Progenitor cell of endocrine pancreas (in vitro differentiated cells): ENCODE measurements around the gene MACROD2. TPM values are rescaled to one million over a fixed set of nuclear protein-coding genes. Genes with fewer than 3 reads are reported as not detected.

ENCODE experiments used
- DNase-seq: peaks from one replicate; pipeline ENCODE4 v3.0.0; 2021; ENCODE audit warnings: low spot score; ENCODE audit not compliant: unreplicated experiment
- H3K27ac Mint-ChIP-seq: 2 replicates; pipeline ENCODE4 v1.8.0; 2021; ENCODE audit warnings: mild to moderate bottlenecking, moderate library complexity, mixed read lengths
- H3K27me3 Mint-ChIP-seq: 2 replicates; pipeline ENCODE4 v1.8.0; 2021; ENCODE audit warnings: mixed read lengths
- H3K36me3 Mint-ChIP-seq: 2 replicates; pipeline ENCODE4 v1.8.0; 2022; ENCODE audit warnings: mixed read lengths; ENCODE audit not compliant: insufficient read depth
- H3K4me1 Mint-ChIP-seq: 2 replicates; pipeline ENCODE4 v1.8.0; 2021; ENCODE audit warnings: low read depth, mixed read lengths
- H3K4me3 Mint-ChIP-seq: 2 replicates; pipeline ENCODE4 v1.8.0; 2021; ENCODE audit warnings: low read depth, mild to moderate bottlenecking, moderate library complexity, mixed read lengths
- H3K9me3 Mint-ChIP-seq: 2 replicates; pipeline ENCODE4 v1.8.0; 2021; ENCODE audit warnings: low read depth, mixed read lengths
- total RNA-seq: library from RNA; stranded (reverse); gene quantifications from 2 replicates; pipeline ENCODE4 v1.2.1, GENCODE V29; 2021
- TF ChIP-seq, protein P1 (sequence below): fragments of 200-600 bp; sonication (generic); IDR thresholded peaks from one replicate; pipeline ENCODE4 v1.5.0; 2021; ENCODE audit warnings: antibody characterized with exemption, mild to moderate bottlenecking; ENCODE audit not compliant: unreplicated experiment

MACROD2 gene
- total RNA-seq, 1 donor from 2014 or later = 7.6 TPM

DNA sequence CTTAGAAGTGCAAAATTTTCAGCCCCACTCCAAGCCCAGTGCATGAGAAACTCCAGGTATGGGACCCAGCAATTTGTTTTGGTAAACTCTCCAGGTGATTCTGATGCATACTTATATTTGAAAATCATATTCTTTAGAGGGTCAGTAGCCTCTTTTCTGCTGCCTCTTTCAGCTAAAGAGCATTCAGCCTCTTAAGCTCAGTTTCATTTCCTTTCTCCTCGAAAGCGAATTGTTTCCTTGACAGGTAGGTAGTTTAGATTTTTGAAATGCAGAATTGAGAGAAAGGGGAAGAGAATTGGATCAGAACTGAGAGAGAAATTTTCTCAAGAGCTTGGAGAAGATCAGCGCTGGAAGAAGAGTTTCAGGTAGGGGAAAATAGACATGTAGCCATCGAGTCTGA, 1337.9 kb downstream of the MACROD2 start:
- no peaks in the 10 kb centered on the region for H3K9me3 Mint-ChIP-seq
- H3K4me1 Mint-ChIP-seq = peaks cover 18% of the 10 kb centered on the region
- peak overlapping the region; percentile 77 for H3K27ac Mint-ChIP-seq
- TF ChIP-seq, protein P1, sequence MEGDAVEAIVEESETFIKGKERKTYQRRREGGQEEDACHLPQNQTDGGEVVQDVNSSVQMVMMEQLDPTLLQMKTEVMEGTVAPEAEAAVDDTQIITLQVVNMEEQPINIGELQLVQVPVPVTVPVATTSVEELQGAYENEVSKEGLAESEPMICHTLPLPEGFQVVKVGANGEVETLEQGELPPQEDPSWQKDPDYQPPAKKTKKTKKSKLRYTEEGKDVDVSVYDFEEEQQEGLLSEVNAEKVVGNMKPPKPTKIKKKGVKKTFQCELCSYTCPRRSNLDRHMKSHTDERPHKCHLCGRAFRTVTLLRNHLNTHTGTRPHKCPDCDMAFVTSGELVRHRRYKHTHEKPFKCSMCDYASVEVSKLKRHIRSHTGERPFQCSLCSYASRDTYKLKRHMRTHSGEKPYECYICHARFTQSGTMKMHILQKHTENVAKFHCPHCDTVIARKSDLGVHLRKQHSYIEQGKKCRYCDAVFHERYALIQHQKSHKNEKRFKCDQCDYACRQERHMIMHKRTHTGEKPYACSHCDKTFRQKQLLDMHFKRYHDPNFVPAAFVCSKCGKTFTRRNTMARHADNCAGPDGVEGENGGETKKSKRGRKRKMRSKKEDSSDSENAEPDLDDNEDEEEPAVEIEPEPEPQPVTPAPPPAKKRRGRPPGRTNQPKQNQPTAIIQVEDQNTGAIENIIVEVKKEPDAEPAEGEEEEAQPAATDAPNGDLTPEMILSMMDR = no peak
- H3K4me3 Mint-ChIP-seq = no peak overlapping the region
- no peak for DNase-seq
- H3K36me3 Mint-ChIP-seq = no peaks in the 10 kb centered on the region
- H3K27me3 Mint-ChIP-seq = no peaks in the 10 kb centered on the region

DNA sequence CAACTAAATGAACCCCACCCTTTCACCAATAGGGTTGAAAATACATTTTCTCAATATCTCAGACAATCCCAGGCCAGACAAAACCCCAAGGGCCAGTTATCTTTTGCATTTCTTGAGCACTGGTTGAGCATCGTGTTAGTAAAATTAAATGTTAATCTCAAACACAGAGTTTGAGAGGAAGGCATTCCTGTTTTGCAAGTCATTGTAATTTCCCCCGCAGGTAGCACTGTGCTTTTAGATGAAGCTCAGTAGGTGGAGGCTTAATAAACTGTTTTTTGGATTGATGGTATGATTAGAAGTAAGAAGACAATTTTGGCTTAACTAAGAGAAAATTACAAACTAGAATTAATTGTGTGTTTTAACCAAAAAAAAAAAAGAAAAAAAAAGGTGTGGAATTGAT, 1340.7 kb downstream of the MACROD2 start:
- no peak for DNase-seq
- Mint-ChIP-seq H3K27ac (no peak overlapping the region), H3K27me3 (no peaks in the 10 kb centered on the region), H3K9me3 (no peaks in the 10 kb centered on the region), H3K4me3 (no peak overlapping the region), H3K4me1 (peaks cover 18% of the 10 kb centered on the region), H3K36me3 (no peaks in the 10 kb centered on the region)
- TF ChIP-seq, protein P1 = no peak

- H3K4me1 Mint-ChIP-seq = peaks cover 18% of the 10 kb centered on the region
- no peak overlapping the region for H3K4me3 Mint-ChIP-seq
- DNase-seq = no peak
- TF ChIP-seq, protein P1 = no peak
- no peaks in the 10 kb centered on the region for H3K36me3 Mint-ChIP-seq
- H3K27ac Mint-ChIP-seq = no peak overlapping the region
- H3K27me3 Mint-ChIP-seq = no peaks in the 10 kb centered on the region
- H3K9me3 Mint-ChIP-seq = no peaks in the 10 kb centered on the region
These were observed 1341.2 kb downstream of the MACROD2 start for GRCh38 chr20:15336536-15336935.

DNA sequence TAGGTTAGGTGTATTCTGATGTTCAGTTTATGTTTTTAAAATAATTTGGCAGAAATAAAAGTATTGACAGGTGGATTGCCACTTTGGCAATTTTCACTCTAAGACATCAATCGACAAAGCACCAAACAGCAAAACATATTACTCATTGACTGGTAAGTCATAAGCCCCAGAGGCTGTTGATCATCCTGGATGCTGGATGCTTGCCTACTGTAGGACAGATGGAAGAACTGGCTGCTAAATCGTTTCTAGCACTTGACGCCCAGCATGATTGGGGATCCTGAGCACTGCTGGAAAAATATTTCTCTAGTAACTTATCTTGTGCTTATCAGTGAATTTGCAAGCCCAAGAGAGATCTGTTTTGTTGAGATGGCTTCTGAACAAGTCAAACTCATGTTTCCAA, 1343.9 kb downstream of the MACROD2 start:
- TF ChIP-seq, protein P1 = no peak
- Mint-ChIP-seq H3K9me3 (no peaks in the 10 kb centered on the region), H3K27ac (no peak overlapping the region), H3K4me3 (no peak overlapping the region), H3K27me3 (no peaks in the 10 kb centered on the region), H3K36me3 (no peaks in the 10 kb centered on the region), H3K4me1 (peaks cover 18% of the 10 kb centered on the region)
- no peak for DNase-seq

GRCh38 chr20:15342991-15343523, 1347.7 kb downstream of the MACROD2 start:
- Mint-ChIP-seq H3K27ac (no peak overlapping the region), H3K4me1 (peaks cover 8% of the 10 kb centered on the region), H3K4me3 (no peak overlapping the region), H3K9me3 (peaks cover 6% of the 10 kb centered on the region), H3K36me3 (no peaks in the 10 kb centered on the region), H3K27me3 (no peaks in the 10 kb centered on the region)
- TF ChIP-seq, protein P1 = no peak
- DNase-seq = no peak
